H1 (cell line): ENCODE data around the gene RAB25. TPM values are rescaled to one million over a fixed set of nuclear protein-coding genes. Genes with fewer than 3 reads are reported as not detected.

Experiments used
- CTCF ChIA-PET: fragments of 300-600 bp; sonication (Branson Sonifier 250); formaldehyde crosslinking; loops from one replicate; lab custom pipeline; 2021; ENCODE audit not compliant: partially characterized antibody; lab: Charles Lee
- POLR2A ChIA-PET: fragments of 300-600 bp; sonication (Branson Sonifier 250); formaldehyde crosslinking; loops from one replicate; lab custom pipeline; 2021; ENCODE audit warnings: inconsistent platforms; ENCODE audit not compliant: partially characterized antibody; lab: Charles Lee
- DNase-seq, 2 experiments: peaks; one replicate each; pipeline versions ENCODE4 v3.0.0 to v3.0.0-alpha.2; 2010 to 2022; ENCODE audit warnings: low spot score in 2 of 2, low read depth in 1 of 2, mixed read lengths in 1 of 2
- FAIRE-seq: peaks from 2 replicates; lab custom pipeline; 2011; peaks lifted over from hg19 to GRCh38; lab: Jason Lieb, UNC
- H2AFZ ChIP-seq: 2 replicates; pipeline ENCODE4 v1.8.1; 2012; ENCODE audit warnings: low read length, inconsistent platforms
- H2AK5ac ChIP-seq: 2 replicates; pipeline ENCODE4 v1.6.1; 2013; ENCODE audit warnings: low read depth, low read length
- H2BK120ac ChIP-seq: replicated peaks from 2 replicates; pipeline ENCODE3; 2013; ENCODE audit warnings: low read depth, low read length, inconsistent platforms
- H2BK12ac ChIP-seq: 2 replicates; pipeline ENCODE4 v1.6.1; 2013; ENCODE audit warnings: low read depth, low read length
- H2BK15ac ChIP-seq: 2 replicates; pipeline ENCODE4 v1.6.1; 2013; ENCODE audit warnings: low read length
- H2BK20ac ChIP-seq: 2 replicates; pipeline ENCODE4 v1.6.1; 2013; ENCODE audit warnings: low read length
- H2BK5ac ChIP-seq: 2 replicates; pipeline ENCODE4 v1.6.1; 2013; ENCODE audit warnings: low read depth, low read length
- H3K14ac ChIP-seq: 2 replicates; pipeline ENCODE4 v1.6.1; 2013; ENCODE audit warnings: inconsistent platforms; ENCODE audit not compliant: insufficient read length
- H3K18ac ChIP-seq: 2 replicates; pipeline ENCODE4 v1.6.1; 2013; ENCODE audit warnings: low read length; ENCODE audit errors: extremely low read depth
- H3K23ac ChIP-seq: 2 replicates; pipeline ENCODE4 v1.6.1; 2013; ENCODE audit warnings: inconsistent platforms; ENCODE audit not compliant: insufficient read length
- H3K23me2 ChIP-seq: 2 replicates; pipeline ENCODE4 v1.6.1; 2013; ENCODE audit warnings: low read depth, low read length
- H3K27ac ChIP-seq: 2 replicates; pipeline ENCODE4 v1.6.1; 2011; ENCODE audit warnings: low read depth, low read length, inconsistent platforms
- H3K27me3 ChIP-seq, 4 experiments: replicated peaks in 1 of 4; 1 replicate in 1 of 4; 2 replicates in 3 of 4; pipeline versions ENCODE4 v1.6.1 to v1.8.1; 2011 to 2013; ENCODE audit warnings: low read length in 3 of 4, mild to moderate bottlenecking in 3 of 4, inconsistent platforms in 2 of 4, mixed read lengths in 2 of 4, moderate library complexity in 1 of 4; ENCODE audit not compliant: control insufficient read depth in 3 of 4, insufficient read depth in 3 of 4; ENCODE audit errors: extremely low read depth in 1 of 4
- H3K36me3 ChIP-seq, 4 experiments: 2 replicates each; pipeline versions ENCODE4 v1.6.1 to v1.8.1; 2011 to 2013; ENCODE audit warnings: mild to moderate bottlenecking in 4 of 4, low read length in 3 of 4, moderate library complexity in 2 of 4, control low read depth in 1 of 4, inconsistent platforms in 1 of 4; ENCODE audit not compliant: insufficient read depth in 4 of 4, control insufficient read depth in 2 of 4
- H3K4ac ChIP-seq: replicated peaks from 2 replicates; pipeline ENCODE3; 2013; ENCODE audit warnings: low read length, low read depth, mixed read lengths, inconsistent platforms; ENCODE audit not compliant: insufficient read length
- H3K4me1 ChIP-seq, 4 experiments: replicated peaks in 1 of 4; 1 replicate in 1 of 4; 2 replicates in 3 of 4; pipeline versions ENCODE4 v1.6.1 to v1.8.1; 2011 to 2013; ENCODE audit warnings: low read length in 3 of 4, inconsistent platforms in 2 of 4, mixed read lengths in 1 of 4; ENCODE audit not compliant: insufficient read depth in 4 of 4, control insufficient read depth in 3 of 4
- H3K4me2 ChIP-seq, 2 experiments: 2 replicates each; pipeline versions ENCODE4 v1.6.1 to v1.8.1; 2011 to 2013; ENCODE audit warnings: low read depth in 2 of 2, low read length in 2 of 2, control low read depth in 1 of 2, inconsistent platforms in 1 of 2, mild to moderate bottlenecking in 1 of 2; ENCODE audit not compliant: insufficient read depth in 1 of 2
- H3K4me3 ChIP-seq, 4 experiments: fragments of 200-600, 300-600 bp in 1 of 4; sonication (generic), shearing (Covaris generic), sonication (Bioruptor Twin) in 1 of 4; 2 replicates each; pipeline versions ENCODE4 v1.5.1 to v1.8.1; 2011 to 2016; ENCODE audit warnings: low read length in 4 of 4, low read depth in 3 of 4, control low read depth in 2 of 4, inconsistent platforms in 2 of 4, mild to moderate bottlenecking in 2 of 4, mixed read lengths in 1 of 4, moderate library complexity in 1 of 4; ENCODE audit not compliant: insufficient read depth in 2 of 4; ENCODE audit errors: extremely low read depth in 1 of 4
- H3K56ac ChIP-seq: replicated peaks from 2 replicates; pipeline ENCODE3; 2013; ENCODE audit warnings: low read depth, mild to moderate bottlenecking, mixed read lengths, low read length, inconsistent platforms; ENCODE audit not compliant: insufficient read length
- H3K79me1 ChIP-seq: 2 replicates; pipeline ENCODE4 v1.6.1; 2013; ENCODE audit warnings: low read depth, low read length, control low read depth
- H3K79me2 ChIP-seq, 2 experiments: 2 replicates each; pipeline versions ENCODE4 v1.6.1 to v1.8.1; 2012 to 2013; ENCODE audit warnings: low read length in 2 of 2, mild to moderate bottlenecking in 2 of 2, inconsistent platforms in 1 of 2; ENCODE audit not compliant: insufficient read depth in 2 of 2, control insufficient read depth in 1 of 2
- H3K9ac ChIP-seq, 4 experiments: replicated peaks in 1 of 4; 1 replicate in 1 of 4; 2 replicates in 3 of 4; pipeline versions ENCODE4 v1.6.1 to v1.8.1; 2011 to 2013; ENCODE audit warnings: low read depth in 3 of 4, low read length in 3 of 4, control low read depth in 2 of 4, mild to moderate bottlenecking in 2 of 4, moderate library complexity in 2 of 4, inconsistent platforms in 1 of 4; ENCODE audit errors: extremely low read depth in 1 of 4
- H3K9me3 ChIP-seq, 2 experiments: 2 replicates each; pipeline versions ENCODE4 v1.6.1 to v1.8.1; 2012 to 2013; ENCODE audit warnings: mild to moderate bottlenecking in 2 of 2, moderate library complexity in 2 of 2, control low read depth in 1 of 2, inconsistent platforms in 1 of 2, low read depth in 1 of 2, low read length in 1 of 2, mixed read lengths in 1 of 2; ENCODE audit not compliant: insufficient read depth in 2 of 2
- H4K20me1 ChIP-seq, 2 experiments: replicated peaks in 1 of 2; 2 replicates each; pipeline versions ENCODE3 to v1.8.1; 2011 to 2013; ENCODE audit warnings: inconsistent platforms in 2 of 2, low read length in 2 of 2, mild to moderate bottlenecking in 1 of 2; ENCODE audit not compliant: insufficient read depth in 2 of 2, control insufficient read depth in 1 of 2
- H4K5ac ChIP-seq: 2 replicates; pipeline ENCODE4 v1.6.1; 2013; ENCODE audit warnings: low read length, low read depth, mixed read lengths, inconsistent platforms; ENCODE audit not compliant: insufficient read length
- H4K8ac ChIP-seq: 2 replicates; pipeline ENCODE4 v1.8.0; 2013; ENCODE audit warnings: mild to moderate bottlenecking, moderate library complexity, low read length, inconsistent platforms; ENCODE audit not compliant: insufficient read depth; ENCODE audit errors: extremely low read depth
- H4K91ac ChIP-seq: replicated peaks from 2 replicates; pipeline ENCODE3; 2013; ENCODE audit warnings: low read length, mixed read lengths, inconsistent platforms; ENCODE audit not compliant: insufficient read length
- KDM1A ChIP-seq: fragments of 200-600, 300-600 bp; sonication (generic); IDR thresholded peaks from 2 replicates; pipeline ENCODE4 v1.7.1; 2016; ENCODE audit warnings: mild to moderate bottlenecking, low read length, borderline replicate concordance
- POLR2A ChIP-seq, 2 experiments: IDR thresholded peaks; 1 replicate in 1 of 2; 2 replicates in 1 of 2; pipeline ENCODE4 v1.6.1; 2011; ENCODE audit warnings: low read depth in 2 of 2, low read length in 2 of 2, mild to moderate bottlenecking in 2 of 2; ENCODE audit errors: control extremely low read depth in 1 of 2
- SP1 ChIP-seq: IDR thresholded peaks from 2 replicates; pipeline ENCODE4 v1.6.1; 2011; ENCODE audit warnings: low read depth, low read length
- WGBS, 2 experiments: shearing (Covaris generic) in 1 of 2; methylation state at CpG; one replicate each; pipeline versions ENCODE4 v1.1.6 to v1.1.7; 2013 to 2015; ENCODE audit warnings: low lambda C conversion rate in 2 of 2, mixed read lengths in 2 of 2, inconsistent platforms in 1 of 2, low coverage in 1 of 2, missing lambda C conversion rate in 1 of 2; ENCODE audit not compliant: insufficient replicate concordance in 2 of 2, insufficient coverage in 1 of 2, insufficient read length in 1 of 2; ENCODE audit errors: extremely low coverage in 1 of 2, missing lambda C conversion rate in 1 of 2; 5-methylcytosine and 5-hydroxymethylcytosine counted together
- polyA plus RNA-seq, 7 experiments: library from polyadenylated mRNA; depleted of rRNA in 3 of 7; stranded (reverse) in 5 of 7; unstranded in 2 of 7; fragments of >200 nt in 5 of 7; fragments of 200-250 nt in 2 of 7; gene quantifications; 1 replicate in 5 of 7; 2 replicates in 1 of 7; 4 replicates in 1 of 7; pipeline versions ENCODE4 v1.2.1 to v1.2.3, GENCODE V29; 2011 to 2013; ENCODE audit warnings: missing spikeins in 2 of 7, mixed read lengths in 2 of 7
- total RNA-seq: library from RNA; stranded (reverse); fragmentation: NEBNext Ultra II Directional; extraction: Animal tissue kit (Norgen Biotek cat#: 25700); gene quantifications from 2 replicates; pipeline ENCODE4 v1.2.1, GENCODE V29; 2021

The RAB25 gene
- total and polyA plus RNA-seq, 2 of the 8 experiments (the other 6 are each of a cell fraction or from before 2014, with no cell fraction given), result 34.8 to 98.2 TPM

- Histone ChIP-seq H3K14ac (no peak overlapping the region), H2AFZ (no peak overlapping the region), H3K9me3 (no peaks in the 10 kb centered on the region), H4K5ac (no peak overlapping the region), H2BK20ac (peak overlapping the region; percentile 68), H2AK5ac (no peak overlapping the region; the same call in 1 of the 2 replicates), H3K56ac (no peak overlapping the region), H4K20me1 (peaks cover 0 to 8% of the 10 kb centered on the region in 2 experiments), H2BK5ac (no peak overlapping the region), H3K9ac (no peak overlapping the region), H3K79me2 (no peaks in the 10 kb centered on the region), H2BK15ac (0 out of 2 replicates have a peak overlapping the region, but pooled peaks have one; percentile 11), H2BK120ac (no peak overlapping the region), H3K18ac (no peak overlapping the region), H3K4me3 (no peak overlapping the region), H3K4me2 (no peak overlapping the region), H4K8ac (no peak overlapping the region; the same call in none of the 2 replicates), H3K4me1 (peaks cover 8 to 37% (median 32%) of the 10 kb centered on the region in 4 experiments), H3K4ac (no peak overlapping the region), H3K27ac (no peak overlapping the region), H3K36me3 (no peaks in the 10 kb centered on the region), H3K23me2 (peaks cover 7% of the 10 kb centered on the region; the same call in 1 of the 2 replicates), H2BK12ac (0 out of 2 replicates have a peak overlapping the region, but pooled peaks have one; percentile 97), H3K27me3 (no peaks in the 10 kb centered on the region; a peak in 1 of 7 replicates), H4K91ac (peak overlapping the region; percentile 61), H3K79me1 (peaks cover 4% of the 10 kb centered on the region; the same call in 1 of the 2 replicates), H3K23ac (no peak overlapping the region)
- no peak for TF ChIP-seq SP1
- TF ChIP-seq POLR2A (IDR thresholded peaks at IDR 0.05; ENCODE audit: control extremely low read depth in 1 of 2, low read depth in 2 of 2, low read length in 2 of 2), result 0 out of 3 replicates have a peak, but pooled peaks of 1 of the 2 experiments have one; percentile 15
- TF ChIP-seq KDM1A, result no peak
- CTCF ChIA-PET, result interaction anchor here (0.5 to 29.5 kb wide), 7 partner anchors 7 to 134 kb away, joined by 3 to 1994 read pairs (median 3); partner anchors contain the start of genes LMNA and MEX3A
- no peak for FAIRE-seq
- POLR2A ChIA-PET, result interaction anchor here (0.7 to 29.6 kb wide), 8 partner anchors 9 to 110 kb away, joined by 3 to 763 read pairs (median 4); partner anchors contain the start of genes LMNA, MEX3A and PMF1
- 91% methylated on average over 16 of the region's 16 CpGs; no CpG with 5 or more reads in 1 of the 2 experiments for WGBS, 2 experiments
- no peak for DNase-seq
Observed at GRCh38 chr1:156102633-156103511, 41.9 kb downstream of the RAB25 start.
